ENCODE data around the gene COL3A1. TPM values are rescaled to one million over a fixed set of nuclear protein-coding genes. Genes with fewer than 3 reads are reported as not detected.
A peak's percentile ranks its signal among the peaks of the same experiment; 100 is the strongest.

COL3A1 gene
- total and polyA plus RNA-seq, 2 of the 13 experiments (the other 11 are each of a cell fraction or from before 2014, with no cell fraction given), result 0.04 TPM; not detected in 1

GRCh38 chr2:188976545-188977268, 2.5 kb downstream of the COL3A1 start:
- WGBS (ENCODE audit: low lambda C conversion rate), result 43% methylated on average over 8 of the region's 8 CpGs
- Histone ChIP-seq H2AFZ (ENCODE audit: low read length) (no peak overlapping the region), H3K79me2 (ENCODE audit: insufficient read depth, low read length) (no peaks in the 10 kb centered on the region), H3K27me3 (ENCODE audit: control insufficient read depth in 1 of 2, insufficient read depth in 2 of 2, low read length in 2 of 2) (no peaks in the 10 kb centered on the region), H3K9me3 (ENCODE audit: low read length) (no peaks in the 10 kb centered on the region), H3K4me2 (ENCODE audit: low read depth, low read length) (no peak overlapping the region), H4K20me1 (ENCODE audit: insufficient read depth, low read length) (no peaks in the 10 kb centered on the region), H3K36me3 (replicated peaks in 1 of 2; ENCODE audit: control insufficient read depth in 1 of 2, insufficient read depth in 2 of 2, low read length in 2 of 2) (no peaks in the 10 kb centered on the region), H3K4me1 (ENCODE audit: insufficient read depth, low read length) (no peaks in the 10 kb centered on the region), H3K4me3 (replicated peaks in 1 of 3; ENCODE audit: insufficient read depth in 1 of 3, low read depth in 2 of 3, low read length in 3 of 3) (no peak overlapping the region), H3K9ac (ENCODE audit: insufficient read depth, low read depth, low read length) (no peak overlapping the region), H3K27ac (ENCODE audit: extremely low read length, insufficient read depth, low read length) (no peak overlapping the region)
- peak; percentile 55; the same call in 2 of the 3 replicates for ATAC-seq
- intact Hi-C loops (cut with micrococcal nuclease; ENCODE audit: unreplicated experiment), result no loop called here
- DNase-seq (ENCODE audit: low spot score), result peak; percentile 10
- no peak for TF ChIP-seq RFX3 (CRISPR knock-in tag; IDR thresholded peaks at IDR 0.05)
- TF ChIP-seq NR2F2 (IDR thresholded peaks at IDR 0.05; ENCODE audit: borderline replicate concordance, low read depth), result no peak
- TF ChIP-seq NFAT5 (CRISPR knock-in tag; IDR thresholded peaks at IDR 0.05), result no peak
- TF ChIP-seq SMC3 (IDR thresholded peaks at IDR 0.05; ENCODE audit: low read length), result peak; percentile 35; the same call in 1 of the 2 replicates
- TF ChIP-seq TEF (CRISPR knock-in tag; IDR thresholded peaks at IDR 0.05), result 0 out of 2 replicates have a peak, but pooled peaks have one; percentile 58
- peak; percentile 42 for TF ChIP-seq CTCF (CRISPR knock-in tag; IDR thresholded peaks at IDR 0.05)
- ChIA-PET POLR2A (no interaction called here), CTCF (ENCODE audit: low intra/inter-chr PET ratio, low total read pairs) (interaction anchor here (0.8 to 1.3 kb wide), 4 partner anchors 211 to 453 kb away, joined by 3 to 5 read pairs (median 3); no protein-coding TSS in a partner anchor)
- BruUV-seq (replicated peaks), result no TSS peak
- in situ Hi-C loops (cut with HindIII; ENCODE audit: extremely low pct_ligation_motif_present, low pct_unique_long_range_greater_than_20kb), result loop anchor here (5.0 to 25.0 kb wide), 2 partner anchors 436 to 454 kb away; no protein-coding TSS in a partner anchor
- no peak for FAIRE-seq
